H9 (cell line): ENCODE measurements around the gene MGA. TPM values are rescaled to one million over a fixed set of nuclear protein-coding genes. Genes with fewer than 3 reads are reported as not detected.

Experiments
- DNase-seq: peaks from one replicate; pipeline ENCODE4 v3.0.0-alpha.2; 2017
- H2AFZ ChIP-seq: one replicate; pipeline ENCODE4 v1.6.1; 2013; ENCODE audit warnings: mild to moderate bottlenecking, low read length, control low read depth, moderate library complexity
- H2AK5ac ChIP-seq: 2 replicates; pipeline ENCODE4 v1.6.1; 2013; ENCODE audit warnings: low read length, control low read depth, mixed read lengths; ENCODE audit not compliant: insufficient read length
- H2BK120ac ChIP-seq: one replicate; pipeline ENCODE4 v1.6.1; 2013; ENCODE audit warnings: low read depth, mild to moderate bottlenecking, low read length, control low read depth, inconsistent platforms; ENCODE audit not compliant: poor library complexity, severe bottlenecking
- H2BK12ac ChIP-seq: 2 replicates; pipeline ENCODE4 v1.6.1; 2013; ENCODE audit warnings: low read length, control low read depth, mixed read lengths, low read depth; ENCODE audit not compliant: insufficient read length
- H2BK15ac ChIP-seq: 2 replicates; pipeline ENCODE4 v1.6.1; 2013; ENCODE audit warnings: low read depth, low read length, control low read depth
- H2BK20ac ChIP-seq: one replicate; pipeline ENCODE4 v1.6.1; 2013; ENCODE audit warnings: low read depth, mild to moderate bottlenecking, low read length, control low read depth, inconsistent platforms; ENCODE audit not compliant: poor library complexity, severe bottlenecking
- H2BK5ac ChIP-seq: 2 replicates; pipeline ENCODE4 v1.6.1; 2013; ENCODE audit warnings: low read length, control low read depth, mixed read lengths; ENCODE audit not compliant: insufficient read length
- H3K14ac ChIP-seq: 2 replicates; pipeline ENCODE4 v1.6.1; 2013; ENCODE audit warnings: low read length, control low read depth; ENCODE audit not compliant: insufficient read depth
- H3K18ac ChIP-seq: 2 replicates; pipeline ENCODE4 v1.6.1; 2013; ENCODE audit warnings: low read depth, mild to moderate bottlenecking, mixed read lengths, low read length, control low read depth; ENCODE audit not compliant: insufficient read length
- H3K23ac ChIP-seq: 2 replicates; pipeline ENCODE4 v1.6.1; 2013; ENCODE audit warnings: low read length, control low read depth, mixed read lengths, low read depth; ENCODE audit not compliant: insufficient read length
- H3K23me2 ChIP-seq: 2 replicates; pipeline ENCODE4 v1.6.1; 2013; ENCODE audit warnings: low read depth, mild to moderate bottlenecking, mixed read lengths, low read length, control low read depth; ENCODE audit not compliant: insufficient read length, poor library complexity, severe bottlenecking
- H3K27ac ChIP-seq: 2 replicates; pipeline ENCODE4 v1.5.1; 2013; ENCODE audit warnings: low read length, control low read depth, mixed read lengths, low read depth; ENCODE audit not compliant: insufficient read length
- H3K27me3 ChIP-seq: 2 replicates; pipeline ENCODE4 v1.6.1; 2013; ENCODE audit warnings: low read length, control low read depth, inconsistent platforms; ENCODE audit not compliant: insufficient read depth
- H3K4ac ChIP-seq: 2 replicates; pipeline ENCODE4 v1.6.1; 2013; ENCODE audit warnings: low read depth, mild to moderate bottlenecking, control low read depth, inconsistent platforms, low read length, moderate library complexity
- H3K4me1 ChIP-seq: 2 replicates; pipeline ENCODE4 v1.6.1; 2013; ENCODE audit warnings: low read length, control low read depth, inconsistent platforms; ENCODE audit not compliant: insufficient read depth
- H3K4me2 ChIP-seq: 2 replicates; pipeline ENCODE4 v1.6.1; 2013; ENCODE audit warnings: low read length, control low read depth, mixed read lengths; ENCODE audit not compliant: insufficient read length, insufficient read depth
- H3K56ac ChIP-seq: 2 replicates; pipeline ENCODE4 v1.6.1; 2013; ENCODE audit warnings: low read depth, mild to moderate bottlenecking, mixed read lengths, low read length, control low read depth; ENCODE audit not compliant: insufficient read length
- H3K79me1 ChIP-seq: 2 replicates; pipeline ENCODE4 v1.6.1; 2013; ENCODE audit warnings: low read depth, mild to moderate bottlenecking, moderate library complexity, low read length, control low read depth, inconsistent platforms; ENCODE audit not compliant: insufficient read depth, poor library complexity, severe bottlenecking
- H3K79me2 ChIP-seq: 2 replicates; pipeline ENCODE4 v1.6.1; 2013; ENCODE audit warnings: low read length, control low read depth, inconsistent platforms; ENCODE audit not compliant: insufficient read depth
- H3K9ac ChIP-seq: 2 replicates; pipeline ENCODE4 v1.6.1; 2013; ENCODE audit warnings: low read length, control low read depth, mixed read lengths; ENCODE audit not compliant: insufficient read length; ENCODE audit errors: extremely low read depth
- H3K9me3 ChIP-seq: one replicate; pipeline ENCODE4 v1.6.1; 2013; ENCODE audit warnings: low read depth, low read length, inconsistent platforms; ENCODE audit not compliant: control insufficient read depth
- H3T11ph ChIP-seq: one replicate; pipeline ENCODE4 v1.6.1; 2013; ENCODE audit warnings: mild to moderate bottlenecking, low read length, control low read depth, inconsistent platforms
- H4K20me1 ChIP-seq: one replicate; pipeline ENCODE4 v1.6.1; 2013; ENCODE audit not compliant: control insufficient read depth, insufficient read length, insufficient read depth
- H4K5ac ChIP-seq: 2 replicates; pipeline ENCODE4 v1.6.1; 2013; ENCODE audit warnings: low read depth, mild to moderate bottlenecking, mixed read lengths, low read length, control low read depth; ENCODE audit not compliant: insufficient read length
- H4K8ac ChIP-seq: replicated peaks from 2 replicates; pipeline ENCODE4 v1.6.1; 2013; ENCODE audit warnings: low read length, control low read depth, mixed read lengths, low read depth; ENCODE audit not compliant: insufficient read length
- H4K91ac ChIP-seq: 2 replicates; pipeline ENCODE4 v1.6.1; 2013; ENCODE audit warnings: low read depth, mild to moderate bottlenecking, moderate library complexity, mixed read lengths, low read length, control low read depth; ENCODE audit not compliant: insufficient read length
- H3K27ac Mint-ChIP-seq, 3 experiments: 2 replicates in 2 of 3; 3 replicates in 1 of 3; pipeline ENCODE4 v1.8.0; 2020 to 2021; ENCODE audit warnings: mixed read lengths in 3 of 3, mild to moderate bottlenecking in 1 of 3, moderate library complexity in 1 of 3
- H3K27me3 Mint-ChIP-seq: 2 replicates; pipeline ENCODE4 v1.8.0; 2021; ENCODE audit warnings: low read depth, mild to moderate bottlenecking, moderate library complexity, mixed read lengths
- H3K36me3 Mint-ChIP-seq, 3 experiments: 2 replicates in 2 of 3; 3 replicates in 1 of 3; pipeline ENCODE4 v1.8.0; 2020 to 2021; ENCODE audit warnings: low read depth in 3 of 3, mixed read lengths in 3 of 3; ENCODE audit not compliant: insufficient read depth in 1 of 3
- H3K4me1 Mint-ChIP-seq, 2 experiments: 2 replicates each; pipeline ENCODE4 v1.8.0; 2020; ENCODE audit warnings: mixed read lengths in 2 of 2
- H3K4me3 Mint-ChIP-seq, 2 experiments: 2 replicates in 1 of 2; 3 replicates in 1 of 2; pipeline ENCODE4 v1.8.0; 2020 to 2021; ENCODE audit warnings: mild to moderate bottlenecking in 2 of 2, mixed read lengths in 2 of 2, moderate library complexity in 1 of 2
- H3K9me3 Mint-ChIP-seq, 2 experiments: 2 replicates in 1 of 2; 3 replicates in 1 of 2; pipeline ENCODE4 v1.8.0; 2020; ENCODE audit warnings: mild to moderate bottlenecking in 2 of 2, mixed read lengths in 2 of 2, moderate library complexity in 1 of 2
- CTCF ChIP-seq: fragments of 200-600 bp; sonication (generic); conservative IDR thresholded peaks from 3 replicates; pipeline ENCODE4 v1.8.0; 2021; ENCODE audit warnings: antibody characterized with exemption, mild to moderate bottlenecking
- WGBS: extraction: QIAGEN DNeasy Blood & Tissue Kit; methylation state at CpG from one replicate; pipeline ENCODE4 v1.1.7; 2013; ENCODE audit warnings: missing lambda C conversion rate, low lambda C conversion rate, mixed read lengths; ENCODE audit not compliant: insufficient read length; ENCODE audit errors: extremely low coverage; 5-methylcytosine and 5-hydroxymethylcytosine counted together
- total RNA-seq: library from RNA; stranded (reverse); gene quantifications from 2 replicates; pipeline ENCODE4 v1.2.1, GENCODE V29; 2021

Gene MGA
- total RNA-seq, 1 experiment from 2014 or later = 62.7 TPM

GRCh38 chr15:41669701-41670100 is 9.5 kb downstream of the MGA start:
- no peaks in the 10 kb centered on the region for H3K27me3 Mint-ChIP-seq
- Histone ChIP-seq H3K56ac (no peak overlapping the region), H4K20me1 (no peaks in the 10 kb centered on the region), H2BK12ac (no peak overlapping the region), H3K9ac (no peak overlapping the region), H3K23ac (no peak overlapping the region), H4K5ac (no peak overlapping the region), H2BK120ac (no peak overlapping the region), H3K9me3 (no peaks in the 10 kb centered on the region), H3K14ac (no peak overlapping the region), H4K8ac (no peak overlapping the region), H2BK20ac (no peak overlapping the region), H3K4me2 (no peak overlapping the region), H3K4me1 (no peaks in the 10 kb centered on the region), H3K18ac (no peak overlapping the region), H2AK5ac (no peak overlapping the region), H2BK5ac (no peak overlapping the region), H3K79me1 (peaks cover 19% of the 10 kb centered on the region), H3K27me3 (no peaks in the 10 kb centered on the region), H3K23me2 (no peaks in the 10 kb centered on the region), H2AFZ (no peak overlapping the region), H4K91ac (no peak overlapping the region), H3K79me2 (peaks cover 31% of the 10 kb centered on the region; the same call in 1 of the 2 replicates), H2BK15ac (no peak overlapping the region), H3T11ph (no peak overlapping the region), H3K27ac (no peak overlapping the region), H3K4ac (no peak overlapping the region)
- H3K27ac Mint-ChIP-seq = no peak overlapping the region
- peaks cover 17 to 22% (median 19%) of the 10 kb centered on the region in 3 experiments for H3K36me3 Mint-ChIP-seq
- TF ChIP-seq CTCF = no peak
- no peak for DNase-seq
- WGBS = no CpG with 5 or more reads among the region's 3 CpGs
- H3K9me3 Mint-ChIP-seq = no peaks in the 10 kb centered on the region
- no peaks in the 10 kb centered on the region; a peak in 1 of 4 replicates for H3K4me1 Mint-ChIP-seq
- H3K4me3 Mint-ChIP-seq = no peak overlapping the region
